ENCODE results near the gene SH3PXD2A.
A peak's percentile ranks its signal among the peaks of the same experiment; 100 is the strongest.

The SH3PXD2A gene

GRCh38 chr10:103808780-103809179 is 46.6 kb downstream of the SH3PXD2A start:
- no peak for DNase-seq

GRCh38 chr10:103807996-103808395 is 47.4 kb downstream of the SH3PXD2A start:
- no peak for DNase-seq

- no peak for DNase-seq
Measured at GRCh38 chr10:103806395-103807187, 48.8 kb downstream of the SH3PXD2A start.

- DNase-seq = no peak
Measured at GRCh38 chr10:103805781-103806180, 49.6 kb downstream of the SH3PXD2A start.

- DNase-seq = no peak
Measured at GRCh38 chr10:103804871-103805270, 50.5 kb downstream of the SH3PXD2A start.

GRCh38 chr10:103803941-103804340 is 51.4 kb downstream of the SH3PXD2A start:
- DNase-seq = peak in 1 of 2 donors; percentile 6

GRCh38 chr10:103802637-103803353 is 52.6 kb downstream of the SH3PXD2A start:
- no peak for DNase-seq

- no peak for DNase-seq
Measured at GRCh38 chr10:103802081-103802480, 53.3 kb downstream of the SH3PXD2A start.

GRCh38 chr10:103800789-103801540 is 54.4 kb downstream of the SH3PXD2A start:
- DNase-seq = peak; percentile 21 to 34

GRCh38 chr10:103800089-103800488 is 55.3 kb downstream of the SH3PXD2A start:
- DNase-seq = no peak

- DNase-seq = no peak
Measured at GRCh38 chr10:103799341-103799740, 56.0 kb downstream of the SH3PXD2A start.

GRCh38 chr10:103798511-103798910 is 56.9 kb downstream of the SH3PXD2A start:
- DNase-seq = no peak

GRCh38 chr10:103797857-103798256 is 57.5 kb downstream of the SH3PXD2A start:
- no peak for DNase-seq

- DNase-seq = no peak
Measured at GRCh38 chr10:103795634-103796270, 59.6 kb downstream of the SH3PXD2A start.

- DNase-seq = no peak
Measured at GRCh38 chr10:103794996-103795395, 60.4 kb downstream of the SH3PXD2A start.

- no peak for DNase-seq
Measured at GRCh38 chr10:103793920-103794883, 61.2 kb downstream of the SH3PXD2A start.

GRCh38 chr10:103793429-103793828 is 61.9 kb downstream of the SH3PXD2A start:
- no peak for DNase-seq

- no peak for DNase-seq
Measured at GRCh38 chr10:103792547-103792946, 62.8 kb downstream of the SH3PXD2A start.

- DNase-seq = no peak
Measured at GRCh38 chr10:103791858-103792257, 63.5 kb downstream of the SH3PXD2A start.

- no peak for DNase-seq
Measured at GRCh38 chr10:103791291-103791690, 64.1 kb downstream of the SH3PXD2A start.

GRCh38 chr10:103790580-103790979 is 64.8 kb downstream of the SH3PXD2A start:
- no peak for DNase-seq

- DNase-seq = no peak
Measured at GRCh38 chr10:103789771-103790201, 65.6 kb downstream of the SH3PXD2A start.
